SK-N-SH (cell line): ENCODE data around the gene CFAP57. TPM values are rescaled to one million over a fixed set of nuclear protein-coding genes. Genes with fewer than 3 reads are reported as not detected.

Experiments
- CTCF ChIA-PET: fragments of 300-600, 350-600 bp; formaldehyde crosslinking; extraction: SDS; loops from one replicate; lab custom pipeline; 2021; lab: Yijun Ruan, JAX
- POLR2A ChIA-PET: fragments of 350-600 bp; sonication (Branson Sonifier 250); formaldehyde crosslinking; extraction: SDS; loops from one replicate; lab custom pipeline; 2020; ENCODE audit warnings: antibody characterized with exemption, inconsistent platforms; lab: Yijun Ruan, JAX
- DNase-seq: peaks from one replicate; pipeline ENCODE4 v3.0.0; 2012
- H2AFZ ChIP-seq: fragments of 200-600 bp; sonication (generic); 2 replicates; pipeline ENCODE4 v1.8.1; 2016; ENCODE audit warnings: antibody characterized with exemption, mild to moderate bottlenecking, low read depth
- H3F3A ChIP-seq: fragments of 200-600 bp; sonication (generic); replicated peaks from 2 replicates; pipeline ENCODE3; 2016; ENCODE audit warnings: antibody characterized with exemption, mild to moderate bottlenecking; ENCODE audit not compliant: insufficient read depth
- H3K27ac ChIP-seq, 2 experiments: fragments of 200-500 bp in 1 of 2; fragments of 200-600 bp in 1 of 2; sonication (Bioruptor generic) in 1 of 2; sonication (generic), shearing (Covaris generic) in 1 of 2; 2 replicates each; pipeline versions ENCODE4 v1.5.1 to v1.6.1; 2014 to 2016; ENCODE audit warnings: low read depth in 2 of 2, inconsistent platforms in 1 of 2, low read length in 1 of 2, mild to moderate bottlenecking in 1 of 2, mixed read lengths in 1 of 2
- H3K27me3 ChIP-seq: fragments of 200-600 bp; sonication (generic), shearing (Covaris generic); 2 replicates; pipeline ENCODE4 v1.6.1; 2016; ENCODE audit warnings: mixed run types; ENCODE audit not compliant: insufficient read depth
- H3K36me3 ChIP-seq, 2 experiments: fragments of 200-500 bp in 1 of 2; fragments of 200-600 bp in 1 of 2; sonication (Bioruptor generic) in 1 of 2; sonication (generic) in 1 of 2; replicated peaks in 1 of 2; 2 replicates each; pipeline versions ENCODE3 to v1.5.1; 2014 to 2016; ENCODE audit warnings: low read length in 1 of 2, mild to moderate bottlenecking in 1 of 2; ENCODE audit not compliant: insufficient read depth in 2 of 2, control insufficient read depth in 1 of 2
- H3K4me1 ChIP-seq, 2 experiments: fragments of 200-500 bp in 1 of 2; fragments of 200-600 bp in 1 of 2; sonication (Bioruptor generic) in 1 of 2; sonication (generic), shearing (Covaris generic) in 1 of 2; 2 replicates each; pipeline versions ENCODE4 v1.5.1 to v1.6.1; 2014 to 2016; ENCODE audit warnings: low read depth in 1 of 2, low read length in 1 of 2, mixed run types in 1 of 2; ENCODE audit not compliant: insufficient read depth in 2 of 2, control insufficient read depth in 1 of 2
- H3K4me2 ChIP-seq: fragments of 200-600 bp; sonication (generic), shearing (Covaris generic); 2 replicates; pipeline ENCODE4 v1.6.1; 2017; ENCODE audit warnings: mixed run types
- H3K4me3 ChIP-seq, 2 experiments: fragments of 200-500 bp in 1 of 2; fragments of 200-600 bp in 1 of 2; sonication (Bioruptor generic) in 1 of 2; sonication (generic), shearing (Covaris generic) in 1 of 2; 2 replicates each; pipeline versions ENCODE4 v1.5.1 to v1.8.1; 2014 to 2016; ENCODE audit warnings: low read depth in 2 of 2, inconsistent platforms in 1 of 2, low read length in 1 of 2, mild to moderate bottlenecking in 1 of 2, mixed read lengths in 1 of 2, moderate library complexity in 1 of 2
- H3K79me2 ChIP-seq: fragments of 200-600 bp; sonication (generic); 2 replicates; pipeline ENCODE4 v1.8.1; 2017; ENCODE audit warnings: mild to moderate bottlenecking; ENCODE audit not compliant: insufficient read depth
- H3K9ac ChIP-seq: fragments of 200-600 bp; sonication (generic); 2 replicates; pipeline ENCODE4 v1.6.1; 2017; ENCODE audit warnings: mixed run types
- H3K9me2 ChIP-seq: fragments of 200-600 bp; sonication (generic); 2 replicates; pipeline ENCODE4 v1.6.1; 2017; ENCODE audit warnings: mixed run types
- H3K9me3 ChIP-seq: fragments of 200-600 bp; sonication (generic); 2 replicates; pipeline ENCODE4 v1.6.1; 2017; ENCODE audit warnings: mixed run types, mild to moderate bottlenecking, moderate library complexity
- H4K20me1 ChIP-seq: fragments of 200-600 bp; sonication (generic); 2 replicates; pipeline ENCODE4 v1.6.1; 2017; ENCODE audit warnings: mild to moderate bottlenecking, mixed run types; ENCODE audit not compliant: insufficient read depth
- ELF1 ChIP-seq: IDR thresholded peaks from 2 replicates; pipeline ENCODE4 v1.4.0; 2012
- EZH2phosphoT487 ChIP-seq: fragments of 200-600 bp; sonication (generic); IDR thresholded peaks from 2 replicates; pipeline ENCODE4 v1.6.1; 2017; ENCODE audit warnings: low read depth, mixed run types, mild to moderate bottlenecking, antibody characterized with exemption, moderate library complexity, borderline replicate concordance
- GATA2 ChIP-seq: sonication (generic); formaldehyde crosslinking; IDR thresholded peaks from 2 replicates; pipeline ENCODE4 v1.5.0; 2020; ENCODE audit warnings: mild to moderate bottlenecking, missing genetic modification reagents
- IRF3 ChIP-seq: fragments of 150-350 bp; IDR thresholded peaks from 2 replicates; pipeline ENCODE4 v1.6.1; 2016; ENCODE audit warnings: mild to moderate bottlenecking, low read depth, low read length
- MEF2A ChIP-seq: IDR thresholded peaks from 2 replicates; pipeline ENCODE4 v1.4.0; 2012; ENCODE audit warnings: low read depth, borderline replicate concordance
- MXI1 ChIP-seq: IDR thresholded peaks from 2 replicates; pipeline ENCODE4 v1.6.1; 2012; ENCODE audit warnings: mild to moderate bottlenecking, low read depth, low read length, improper control_type of control experiment
- RFX5 ChIP-seq: IDR thresholded peaks from 2 replicates; pipeline ENCODE4 v1.6.1; 2012; ENCODE audit warnings: mild to moderate bottlenecking, improper control_type of control experiment, low read length
- SIN3A ChIP-seq: IDR thresholded peaks from 2 replicates; pipeline ENCODE4 v1.6.1; 2012; ENCODE audit warnings: low read depth, mild to moderate bottlenecking, low read length, moderate library complexity, borderline replicate concordance
- TCF12 ChIP-seq: IDR thresholded peaks from 2 replicates; pipeline ENCODE4 v1.4.0; 2012
- USF2 ChIP-seq: fragments of 150-350 bp; IDR thresholded peaks from 2 replicates; pipeline ENCODE4 v1.6.1; 2017; ENCODE audit warnings: antibody characterized with exemption, low read length, low read depth, borderline replicate concordance
- ZBTB33 ChIP-seq: IDR thresholded peaks from 2 replicates; pipeline ENCODE4 v1.4.0; 2012; ENCODE audit warnings: low read depth, borderline replicate concordance
- WGBS: methylation state at CpG from one replicate; pipeline ENCODE4 v1.1.6; 2017; ENCODE audit warnings: low lambda C conversion rate; 5-methylcytosine and 5-hydroxymethylcytosine counted together
- polyA plus RNA-seq, 3 experiments: library from polyadenylated mRNA; depleted of rRNA; stranded (reverse); fragments of >200 nt; gene quantifications; 2 replicates each; pipeline ENCODE4 v1.2.3, GENCODE V29; 2012

Gene CFAP57
- polyA plus RNA-seq, 1 of the 3 experiments (the other 2 are of a cell fraction) = 0.36 TPM

GRCh38 chr1:43292679-43293078 lies 120.5 kb downstream of the CFAP57 start:
- CTCF ChIA-PET = no interaction called here

GRCh38 chr1:43293176-43293575 lies 121.0 kb downstream of the CFAP57 start:
- no peaks in the 10 kb centered on the region for H3K36me3 ChIP-seq
- H3K4me2 ChIP-seq = no peak overlapping the region
- CTCF ChIA-PET = no interaction called here
- no peak overlapping the region for H3K9ac ChIP-seq
- no peaks in the 10 kb centered on the region for H3K79me2 ChIP-seq
- POLR2A ChIA-PET = no interaction called here
- H3K9me3 ChIP-seq = no peaks in the 10 kb centered on the region
- H3K27me3 ChIP-seq = peaks cover 15% of the 10 kb centered on the region; the same call in 1 of the 2 replicates
- no peaks in the 10 kb centered on the region for H4K20me1 ChIP-seq
- no peaks in the 10 kb centered on the region for H3K9me2 ChIP-seq
- 0 out of 4 replicates have a peak, but pooled peaks cover 0 to 6% of the 10 kb centered on the region in 2 experiments for H3K4me1 ChIP-seq
- H3K27ac ChIP-seq = no peak overlapping the region
- WGBS = 63% methylated on average over 2 of the region's 2 CpGs
- TF ChIP-seq ZBTB33 (no peak), IRF3 (no peak), RFX5 (no peak), SIN3A (no peak), ELF1 (no peak), MEF2A (no peak), MXI1 (no peak), USF2 (no peak), EZH2phosphoT487 (no peak), TCF12 (no peak)
- H2AFZ ChIP-seq = no peak overlapping the region
- no peak overlapping the region for H3K4me3 ChIP-seq
- no peak for DNase-seq
- H3F3A ChIP-seq = no peaks in the 10 kb centered on the region

More at GRCh38 chr1:43292679-43293078, 120.5 kb downstream of the CFAP57 start:
- Histone ChIP-seq H3K4me3 (no peak overlapping the region), H3K4me2 (no peak overlapping the region), H3K9me2 (no peaks in the 10 kb centered on the region), H3K4me1 (peaks cover 0 to 6% of the 10 kb centered on the region in 2 experiments; a peak in 1 of 4 replicates), H3K9me3 (no peaks in the 10 kb centered on the region), H3K9ac (no peak overlapping the region), H3F3A (no peaks in the 10 kb centered on the region), H3K36me3 (no peaks in the 10 kb centered on the region), H3K79me2 (no peaks in the 10 kb centered on the region), H3K27me3 (peaks cover 20% of the 10 kb centered on the region; the same call in 1 of the 2 replicates), H2AFZ (no peak overlapping the region), H3K27ac (no peak overlapping the region), H4K20me1 (no peaks in the 10 kb centered on the region)
- no peak for TF ChIP-seq GATA2 (CRISPR knock-in tag)
- WGBS = 65% methylated on average over 5 of the region's 5 CpGs
- no peak for DNase-seq
- POLR2A ChIA-PET = interaction anchor here (0.6 kb wide), 1 partner anchor 345 kb away, joined by 4 read pairs; no protein-coding TSS in a partner anchor
